Middle frontal gyrus (tissue), 1 donor: ENCODE data around the gene ARMC7.
"Not testable (repeated sequence)": the region's sequence is repeated elsewhere in the genome, so short reads cannot be mapped to it uniquely, and the experiment has no call there.

ENCODE experiments used
- DNase-seq: peaks from one replicate; pipeline ENCODE4 v3.0.0-alpha.2; 2015; ENCODE audit warnings: low spot score; ENCODE audit errors: extremely low spot score

The ARMC7 gene

DNA sequence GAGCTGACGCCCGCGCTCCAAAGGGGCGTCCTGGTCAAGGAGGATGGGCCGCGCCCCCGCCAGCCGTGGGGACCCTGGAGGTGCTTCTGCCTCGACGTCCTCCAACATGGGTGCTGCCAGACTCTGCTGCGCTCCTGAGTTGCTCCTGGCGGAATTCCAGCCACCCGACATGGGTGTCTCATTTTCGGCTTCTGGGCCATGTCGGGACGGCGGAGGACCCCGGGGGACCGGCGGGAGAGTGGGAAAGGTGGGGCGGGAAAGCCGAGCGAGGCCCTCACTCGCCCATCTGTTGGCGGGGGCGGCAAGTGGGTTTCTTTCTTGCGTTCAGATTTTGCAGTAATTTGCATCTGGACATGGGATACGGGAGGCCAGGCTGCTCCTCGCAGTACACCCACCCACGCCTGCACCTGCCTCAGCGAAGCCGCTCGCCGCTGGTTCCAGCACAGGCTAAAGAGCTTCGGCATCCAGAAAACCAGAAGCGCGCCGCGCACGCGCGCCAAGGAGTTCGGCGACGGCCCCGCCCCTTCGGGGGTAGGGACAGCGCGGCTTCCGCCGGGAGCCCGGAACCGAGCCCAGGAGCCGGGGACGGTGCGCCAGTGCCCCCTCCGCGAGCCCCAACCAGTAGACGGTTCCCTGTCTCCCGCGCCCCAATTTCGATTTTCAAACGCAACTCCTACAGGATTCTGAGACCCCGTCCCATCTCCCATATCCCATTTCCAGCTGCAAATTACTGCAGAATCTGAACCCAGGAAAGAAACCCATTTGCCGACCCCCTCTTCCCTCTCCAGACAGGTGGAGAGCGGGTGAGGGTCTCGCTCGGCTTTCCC is at the start of gene ARMC7:
ARMC7 (plus strand) TSS at position 563 of the 827 bp plus-strand sequence. CDS start 320 bp downstream, outside the sequence.
- DNase-seq: peak; percentile 85

DNA sequence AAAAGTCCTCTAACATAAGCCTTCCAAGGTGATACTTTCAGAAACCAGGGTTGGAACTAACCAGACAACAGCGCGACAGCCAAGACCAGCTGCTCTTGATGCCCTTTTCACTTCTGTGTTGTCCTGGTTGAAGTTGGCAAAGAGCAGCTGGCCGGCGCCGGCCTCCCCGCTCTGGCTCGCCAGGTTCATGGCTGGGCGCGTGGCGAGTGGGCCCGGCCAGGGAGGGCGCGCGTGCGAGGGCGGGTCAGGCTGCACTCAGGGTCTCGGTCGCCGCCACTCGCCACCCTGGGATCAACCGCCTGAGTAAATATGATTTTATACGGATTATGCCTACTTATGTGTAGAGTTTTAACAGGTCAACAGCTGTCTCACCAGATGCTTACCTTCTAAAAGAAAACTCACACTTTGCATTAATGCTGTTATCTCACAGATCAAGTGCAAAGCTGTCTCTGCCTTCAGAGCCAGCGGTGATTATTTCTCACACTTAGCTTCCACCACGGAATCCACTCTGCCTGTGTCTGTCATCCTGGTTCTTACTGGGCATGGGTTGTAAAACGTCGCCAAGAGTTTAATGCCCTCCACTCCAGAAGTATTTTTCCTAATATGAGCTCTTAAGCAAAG is 49.2 kb upstream of the ARMC7 start:
- DNase-seq: no peak

DNA sequence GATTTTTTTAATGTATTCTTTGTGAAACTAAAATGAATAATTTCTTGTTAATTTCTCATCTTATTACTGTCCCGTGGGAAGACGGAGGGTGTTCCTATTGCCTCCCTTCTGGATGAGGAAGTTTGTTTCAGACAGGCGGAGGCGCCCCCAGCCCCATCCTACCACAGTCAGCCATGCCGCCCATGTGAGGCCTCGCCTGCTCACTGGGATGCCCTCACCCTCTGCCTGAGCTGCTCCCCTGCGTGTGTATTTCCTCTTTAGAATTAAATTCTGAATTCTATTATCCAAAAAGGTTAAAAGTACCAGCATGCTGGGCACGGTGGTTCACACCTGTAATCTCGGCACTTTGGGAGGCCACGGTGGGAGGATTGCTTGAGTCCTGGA is 48.7 kb upstream of the ARMC7 start:
- DNase-seq: no peak

DNA sequence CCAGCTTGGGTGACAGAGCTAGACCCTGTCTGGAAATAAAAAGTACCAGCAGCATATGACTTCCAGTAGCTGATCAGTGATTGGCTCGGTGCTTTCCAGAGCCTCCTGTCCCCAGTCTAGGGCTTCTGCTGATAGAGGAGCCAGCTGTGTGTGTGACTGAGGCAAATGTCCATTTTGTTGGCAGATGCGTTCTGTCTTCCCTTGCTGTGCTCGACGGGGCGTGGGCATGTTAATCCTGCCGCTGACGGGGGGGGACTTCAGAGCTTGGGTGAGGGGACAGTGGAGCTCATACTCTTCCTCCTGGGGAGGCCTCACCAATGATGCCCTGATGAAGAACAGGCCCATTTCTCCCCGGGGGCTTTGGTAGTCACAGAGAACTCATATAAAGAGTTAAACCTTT is 48.2 kb upstream of the ARMC7 start:
- no peak for DNase-seq

DNA sequence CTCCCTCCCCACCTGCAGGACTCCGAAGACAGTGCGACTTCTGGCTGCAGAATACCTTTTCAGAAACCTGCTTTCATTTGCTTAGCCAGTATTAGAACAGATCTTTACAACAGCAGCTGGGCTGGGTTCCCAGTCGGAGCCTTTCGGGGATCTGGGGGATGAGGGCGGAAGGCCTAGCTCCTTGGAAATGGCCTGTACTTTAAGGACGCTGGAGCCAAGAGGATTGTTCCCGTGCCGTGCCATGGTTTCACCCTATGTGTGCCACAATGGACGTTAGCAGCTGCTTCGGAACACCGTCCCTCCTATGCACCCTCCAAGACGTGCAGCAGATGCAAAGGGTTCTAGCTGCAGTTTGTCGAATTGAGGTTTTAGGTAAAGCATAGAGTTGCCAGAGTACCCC is 46.6 kb upstream of the ARMC7 start:
- no peak for DNase-seq

DNA sequence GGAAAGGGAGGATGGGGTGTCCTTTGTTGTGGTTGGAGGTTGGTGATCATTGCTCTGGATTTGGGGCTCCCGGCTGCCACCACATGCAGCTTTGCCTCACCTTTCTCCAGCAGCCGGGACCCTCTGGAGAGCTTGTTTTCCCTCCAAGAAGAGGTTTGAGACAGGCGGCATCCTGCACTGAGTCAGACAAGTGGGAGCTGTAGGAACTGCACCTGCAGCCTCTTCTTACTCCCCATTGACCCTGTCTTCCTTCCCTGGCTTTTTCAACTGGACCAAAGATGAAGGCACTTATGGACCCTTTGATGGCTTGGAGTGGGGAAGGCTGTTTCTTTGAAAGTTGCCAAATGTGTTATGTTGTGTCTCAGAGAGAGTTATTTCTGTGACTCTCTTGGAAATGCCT is 46.1 kb upstream of the ARMC7 start:
- no peak for DNase-seq

DNA sequence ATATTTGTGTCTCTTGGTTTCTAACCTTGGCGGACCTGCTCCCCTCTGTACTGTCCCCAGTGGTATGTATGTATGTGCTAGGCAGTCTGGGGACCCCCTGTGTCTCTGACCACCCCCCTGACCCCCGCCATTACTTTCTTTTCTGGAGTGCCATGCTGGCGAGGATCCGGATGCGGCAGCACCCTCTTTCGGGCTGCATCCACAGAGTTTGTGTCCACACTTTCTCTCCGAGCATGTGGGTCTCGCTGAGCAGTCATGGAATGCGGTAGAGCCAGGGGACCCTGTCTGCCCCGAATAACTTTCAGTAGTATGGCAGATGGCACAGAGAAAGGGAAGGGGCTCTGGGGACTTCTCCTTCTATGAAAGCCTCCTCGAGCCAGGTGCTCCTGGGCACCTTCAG is 45.7 kb upstream of the ARMC7 start:
- DNase-seq: no peak

DNA sequence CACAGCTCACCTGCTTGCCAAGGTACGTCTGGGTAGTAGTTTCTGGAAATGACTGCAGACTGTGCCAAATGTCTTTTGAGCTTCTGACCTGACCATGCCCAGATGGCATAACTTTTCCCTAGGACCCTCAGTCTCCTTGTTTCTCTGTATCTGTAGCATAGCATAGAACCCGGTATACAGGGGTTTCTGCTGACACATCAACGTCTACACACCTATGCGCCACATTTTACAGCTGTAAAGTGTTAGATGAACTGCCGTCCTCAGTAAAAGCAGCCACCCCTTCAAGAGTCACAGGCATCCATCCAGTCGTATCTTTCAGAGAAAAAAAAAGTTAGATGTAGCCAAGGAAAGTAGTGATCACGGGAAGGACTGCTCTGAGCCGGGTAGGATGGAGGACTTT is 45.3 kb upstream of the ARMC7 start:
- DNase-seq: no peak

DNA sequence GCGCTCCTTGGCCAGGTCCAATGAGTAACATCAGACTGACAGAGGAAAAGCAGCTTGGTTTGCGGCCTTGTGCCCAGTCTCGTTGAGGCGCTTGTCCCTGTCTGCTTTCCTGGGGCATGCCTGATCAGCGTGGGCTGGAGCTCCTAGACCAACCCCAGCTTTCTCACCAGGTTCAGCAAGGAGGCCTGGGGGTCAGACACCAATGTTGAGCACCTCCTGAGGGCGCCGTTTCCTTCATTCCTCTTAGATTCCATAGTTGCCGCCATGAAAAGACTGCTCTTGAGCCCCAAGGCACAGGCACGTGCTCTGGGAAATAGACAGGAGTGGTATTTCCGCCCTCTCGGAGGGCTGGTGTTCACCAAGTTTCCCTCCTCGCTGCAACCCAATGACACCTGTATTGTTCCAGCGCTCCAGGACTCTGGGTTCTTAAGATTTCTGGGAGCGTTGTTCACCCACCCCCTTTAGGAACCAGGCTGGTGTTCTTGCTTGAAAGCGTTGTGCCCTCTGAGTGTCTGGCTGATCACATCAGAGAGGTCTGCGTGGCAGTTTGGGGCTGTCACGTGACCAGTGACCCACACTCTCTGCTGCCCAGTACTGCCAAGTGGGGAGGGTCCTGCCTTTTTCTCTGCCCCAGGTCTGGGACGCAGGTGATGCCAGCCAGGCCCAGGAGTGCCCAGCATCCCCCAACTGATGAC is 44.8 kb upstream of the ARMC7 start:
- no peak for DNase-seq

DNA sequence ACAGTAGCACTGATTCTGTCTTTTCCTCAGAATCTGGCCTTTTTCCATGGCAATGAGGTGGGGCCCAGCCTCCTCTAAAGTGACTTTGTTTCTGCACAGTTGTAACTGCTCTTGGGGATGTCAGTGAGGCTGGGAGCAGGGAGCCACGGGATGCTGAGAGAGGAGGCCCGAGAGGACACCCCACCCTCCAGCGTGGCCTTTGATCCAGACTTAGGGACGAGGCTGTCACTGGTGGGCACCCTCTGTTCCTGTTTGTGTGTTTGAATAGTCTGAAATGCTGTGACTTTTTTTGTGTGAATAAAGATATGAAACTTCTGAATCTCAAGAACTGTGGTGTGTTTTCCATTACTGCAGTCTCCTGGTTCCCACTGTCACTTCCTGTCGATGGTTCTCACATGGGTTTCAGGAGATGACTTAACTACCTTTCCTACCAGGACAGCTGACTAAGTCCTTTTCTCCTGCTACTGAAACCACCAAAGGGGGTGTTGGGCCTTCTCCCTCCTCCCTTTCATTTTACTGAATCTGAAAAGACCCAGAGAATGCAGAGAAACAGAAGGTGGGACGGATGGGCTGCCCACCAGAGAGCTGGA is 44.1 kb upstream of the ARMC7 start:
- DNase-seq: no peak

DNA sequence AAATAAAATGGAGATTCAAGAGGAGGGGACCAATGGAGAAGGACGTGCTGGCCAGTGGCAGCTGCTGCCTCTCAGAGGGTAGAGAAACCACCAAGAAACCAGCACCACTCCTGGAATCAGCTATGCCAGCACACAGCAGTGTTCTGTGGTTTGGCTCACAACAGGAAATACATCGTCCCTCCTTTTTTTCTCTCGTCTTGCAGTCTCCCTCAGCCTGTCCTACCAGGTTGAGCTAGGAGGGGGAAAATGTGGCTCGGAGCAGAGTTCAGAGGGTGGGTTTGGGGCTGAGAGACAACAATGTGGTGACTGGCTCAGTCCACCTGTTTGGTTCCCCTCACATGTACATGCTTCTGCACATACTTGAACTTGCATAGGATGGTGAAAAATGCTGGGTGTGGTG is 41.9 kb upstream of the ARMC7 start:
- DNase-seq: no peak

DNA sequence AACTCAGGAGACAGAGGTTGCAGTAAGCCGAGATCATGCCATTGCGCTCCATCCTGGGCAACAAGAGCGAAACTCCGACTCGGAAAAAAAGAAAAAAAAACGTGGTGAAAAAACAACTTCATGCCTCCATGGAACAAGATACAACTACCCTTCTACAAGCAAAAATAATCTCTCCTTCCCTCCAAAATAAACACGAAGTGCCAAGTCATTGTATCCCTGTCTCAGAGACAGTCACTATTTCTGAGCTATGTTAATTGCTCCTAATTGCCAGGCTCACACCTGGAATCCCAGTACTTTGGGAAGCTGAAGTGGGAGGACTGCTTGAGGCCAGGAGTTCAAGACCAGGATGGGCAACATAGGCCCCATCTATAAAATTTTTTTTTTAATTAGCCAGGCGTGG is 41.0 kb upstream of the ARMC7 start:
- DNase-seq: no peak

DNA sequence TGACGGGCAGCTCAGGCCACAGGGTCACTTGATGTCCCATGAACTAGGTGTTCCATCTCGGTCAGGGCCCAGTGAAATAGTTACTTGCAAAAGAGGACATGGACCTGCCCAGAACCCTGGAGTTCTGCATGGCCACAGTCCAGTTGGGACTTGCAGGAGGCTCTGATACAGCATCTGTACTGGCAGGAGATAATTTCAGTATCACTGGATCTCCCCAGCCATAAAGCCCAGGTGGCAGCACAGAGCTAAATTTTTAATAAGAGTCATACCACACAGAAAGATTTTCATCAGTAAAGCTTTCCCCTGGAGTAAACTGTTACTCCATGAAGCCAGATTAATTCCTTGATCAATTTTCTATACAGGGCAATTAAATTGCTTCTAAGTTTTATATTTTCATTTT is 40.0 kb upstream of the ARMC7 start:
- DNase-seq: no peak

DNA sequence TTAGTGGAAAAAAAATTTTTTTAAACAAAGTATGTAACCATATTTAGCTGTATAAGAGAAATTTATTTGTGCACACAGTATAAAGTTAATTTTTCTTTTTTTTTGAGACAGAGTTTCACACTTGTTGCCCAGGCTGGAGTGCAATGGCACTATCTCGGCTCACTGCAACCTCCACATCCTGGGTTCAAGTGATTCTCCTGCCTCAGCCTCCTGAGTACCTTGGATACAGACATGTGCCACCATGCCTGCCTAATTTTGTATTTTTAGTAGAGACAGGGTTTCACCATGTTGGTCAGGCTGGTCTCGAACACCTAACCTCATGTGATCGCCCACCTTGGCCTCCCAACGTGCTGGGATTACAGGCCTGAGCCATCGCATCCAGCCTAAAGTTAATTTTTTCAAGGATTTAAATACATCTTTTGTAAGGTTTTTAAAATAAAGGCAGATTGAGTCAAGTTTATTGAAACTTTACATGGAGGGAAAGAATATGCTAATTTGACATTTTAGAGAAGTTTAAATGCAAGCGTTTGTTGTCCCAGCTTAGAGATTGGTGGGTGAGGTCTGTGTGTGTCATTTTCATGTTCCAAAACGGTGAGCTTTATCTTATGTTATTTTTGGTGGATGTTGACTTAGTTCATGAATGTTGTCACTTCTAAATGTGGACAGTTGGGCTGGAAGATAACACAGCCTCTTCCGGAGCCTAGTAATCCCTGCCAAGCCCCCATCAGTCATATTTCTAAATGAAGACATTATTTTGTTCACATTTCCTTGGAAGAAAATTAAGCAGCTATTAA is 38.1 kb upstream of the ARMC7 start:
- DNase-seq: not testable (repeated sequence)

DNA sequence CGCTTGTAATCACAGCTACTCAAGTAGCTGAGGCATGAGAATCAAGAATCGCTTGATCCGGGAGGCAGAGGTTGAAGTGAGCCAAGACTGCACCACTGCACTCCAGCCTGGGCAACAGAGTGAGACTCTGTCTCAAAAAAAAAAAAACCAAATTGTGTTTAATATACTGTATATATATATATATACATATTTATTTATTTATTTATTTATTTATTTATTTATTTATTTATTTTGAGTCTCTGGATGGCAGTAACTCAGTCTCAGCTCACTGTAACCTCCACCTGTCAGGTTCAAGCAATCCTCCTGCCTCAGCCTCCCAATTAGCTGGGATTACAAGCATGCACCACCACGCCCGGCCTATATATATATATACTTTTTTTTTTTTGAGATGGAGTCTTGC is 36.9 kb upstream of the ARMC7 start:
- DNase-seq: not testable (repeated sequence)

DNA sequence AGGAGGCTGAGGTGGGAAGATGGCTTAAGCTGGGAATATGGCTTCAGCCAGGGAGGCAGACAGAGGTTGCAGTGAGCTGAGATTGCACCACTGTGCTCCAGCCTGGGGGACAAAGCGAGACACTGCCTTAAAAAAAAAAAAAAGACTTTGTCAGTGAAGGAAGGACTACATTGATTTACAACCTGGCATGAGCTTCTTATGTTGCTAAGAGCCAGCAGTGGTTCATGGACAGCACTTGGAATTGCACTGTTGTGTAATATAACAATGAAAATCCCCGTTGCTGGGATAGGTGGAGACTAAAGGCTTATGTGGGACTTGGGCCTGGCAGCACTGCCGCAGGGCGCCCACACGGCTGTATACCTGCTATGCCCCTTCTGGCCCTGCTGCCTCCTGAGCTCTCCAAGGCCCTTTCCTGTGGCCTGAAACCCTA is 36.1 kb upstream of the ARMC7 start:
- DNase-seq: no peak

DNA sequence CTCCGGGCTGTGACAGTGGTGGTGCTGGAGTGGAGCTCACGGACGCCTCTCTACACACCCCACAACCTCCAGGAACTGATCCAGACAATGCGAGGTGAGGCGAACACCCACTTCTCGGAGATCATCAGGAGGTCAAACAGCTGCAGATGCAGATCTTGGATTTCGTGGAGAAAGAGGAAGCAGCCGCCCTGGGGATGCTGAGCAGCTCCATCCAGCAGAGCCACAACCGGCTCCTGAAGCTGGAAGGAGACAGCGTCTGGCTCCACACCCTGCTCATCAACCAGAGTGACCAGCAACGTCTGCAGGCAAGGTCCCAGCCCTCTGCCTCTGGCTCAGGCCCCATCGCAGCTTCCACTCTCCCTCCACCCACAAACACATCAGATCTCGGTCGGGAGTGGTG is 35.2 kb upstream of the ARMC7 start:
- no peak for DNase-seq

DNA sequence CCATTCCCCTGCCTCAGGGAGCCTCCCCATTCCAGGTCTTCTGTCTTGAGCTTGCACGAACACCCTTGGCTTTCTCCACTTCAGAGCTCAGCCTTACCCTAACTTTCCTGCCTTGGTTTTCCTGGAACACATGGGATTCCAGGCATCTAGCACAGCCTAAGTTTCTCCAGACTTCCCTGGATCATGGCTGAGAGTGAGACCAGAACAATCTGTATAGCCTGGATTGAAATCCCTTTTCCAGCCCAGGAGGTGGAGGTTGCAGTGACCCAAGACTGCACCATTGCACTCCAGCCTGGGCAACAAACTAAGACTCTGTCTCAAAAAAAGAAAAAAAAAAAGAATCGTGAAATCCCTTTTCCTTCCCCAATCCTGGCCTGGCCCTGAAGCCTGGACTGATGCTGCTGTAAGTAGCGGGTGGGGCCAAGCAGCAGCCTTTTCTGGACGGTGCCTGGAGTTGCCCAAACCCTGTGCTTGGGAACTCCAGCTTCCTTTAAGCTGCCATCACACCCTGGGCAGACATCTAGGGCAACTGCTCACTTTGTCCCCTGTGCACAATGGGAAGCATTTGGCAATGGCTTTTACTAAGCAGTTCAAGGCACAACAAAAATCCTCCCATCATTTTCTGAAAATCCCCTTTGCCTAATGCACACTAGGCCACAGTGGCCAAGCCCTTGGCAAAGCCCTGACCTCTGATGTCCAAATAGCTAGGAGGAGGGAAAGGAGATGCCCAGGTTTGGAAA is 34.0 kb upstream of the ARMC7 start:
- no peak for DNase-seq

DNA sequence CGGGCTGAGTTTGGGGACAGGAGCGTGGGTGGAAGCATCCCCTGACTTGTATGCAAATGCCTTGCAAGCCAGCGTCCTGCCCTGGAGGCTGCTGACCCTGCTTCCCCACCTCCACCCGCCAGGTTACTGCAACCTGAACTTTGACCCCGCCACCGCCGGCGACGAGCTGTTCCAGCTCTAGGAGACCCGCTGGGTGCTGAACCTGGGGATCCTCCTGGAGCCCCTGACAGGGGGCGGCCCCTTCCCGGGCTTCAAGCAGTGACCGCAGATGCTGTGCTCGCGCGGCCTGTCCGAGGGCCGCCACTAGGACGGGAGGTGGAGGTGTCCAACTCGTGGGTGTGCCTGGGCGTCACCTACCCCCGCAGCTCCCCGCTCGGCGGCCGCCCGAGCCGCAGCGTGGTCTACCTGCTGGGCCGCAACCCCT is 32.7 kb upstream of the ARMC7 start:
- no peak for DNase-seq

DNA sequence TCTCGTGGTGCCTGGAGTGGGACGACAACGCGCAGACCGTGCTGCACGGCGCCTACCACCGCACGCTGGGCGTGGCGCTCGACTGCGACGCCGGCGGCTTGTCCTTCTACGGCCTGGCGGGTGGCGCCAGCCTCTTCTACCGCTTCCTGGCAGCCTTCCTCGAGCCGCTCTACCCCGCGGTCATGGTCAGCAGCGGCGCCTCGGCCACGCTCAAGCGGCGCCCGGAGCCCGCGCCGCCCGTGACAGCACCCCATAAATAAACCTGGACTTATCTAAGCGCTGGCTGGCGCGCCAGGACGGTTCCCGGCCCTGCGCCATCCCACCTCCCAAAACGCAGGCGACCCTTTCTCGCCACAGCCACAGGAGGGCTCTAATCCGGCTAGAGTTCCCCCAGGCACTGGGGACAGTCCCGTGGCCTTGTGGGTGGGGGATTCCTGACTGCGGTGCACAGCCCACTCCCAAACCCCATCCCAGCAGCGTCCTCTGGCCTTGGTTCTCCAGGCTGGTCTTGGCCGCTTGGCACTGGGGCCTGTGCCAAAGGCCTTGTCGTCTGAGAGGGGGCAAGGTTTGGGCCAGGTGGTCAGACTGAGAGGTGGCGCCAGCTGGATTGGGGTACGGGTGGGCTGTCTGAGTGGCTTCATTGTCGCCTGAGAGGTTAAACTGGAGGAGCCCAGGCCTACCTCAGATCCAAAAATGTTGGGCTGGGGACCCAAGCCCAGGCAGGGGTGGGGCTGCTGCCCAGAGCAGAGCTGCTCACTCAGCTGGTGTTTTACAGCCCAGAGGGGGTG is 32.1 kb upstream of the ARMC7 start:
- DNase-seq: peak; percentile 5
